KBM-7 (cell line): ENCODE data around the gene NEFH.

Experiments
- DNase-seq: peaks from one replicate; pipeline ENCODE4 v3.0.0-alpha.2; 2015
- in situ Hi-C: fragments of 300-500 bp; cut with MboI; formaldehyde crosslinking; loops from 2 replicates; pipeline ENCODE4 v1.14.3; 2020; ENCODE audit warnings: low sequenced_read_pairs, low pct_unique_long_range_greater_than_20kb, mixed read lengths

Gene NEFH

DNA sequence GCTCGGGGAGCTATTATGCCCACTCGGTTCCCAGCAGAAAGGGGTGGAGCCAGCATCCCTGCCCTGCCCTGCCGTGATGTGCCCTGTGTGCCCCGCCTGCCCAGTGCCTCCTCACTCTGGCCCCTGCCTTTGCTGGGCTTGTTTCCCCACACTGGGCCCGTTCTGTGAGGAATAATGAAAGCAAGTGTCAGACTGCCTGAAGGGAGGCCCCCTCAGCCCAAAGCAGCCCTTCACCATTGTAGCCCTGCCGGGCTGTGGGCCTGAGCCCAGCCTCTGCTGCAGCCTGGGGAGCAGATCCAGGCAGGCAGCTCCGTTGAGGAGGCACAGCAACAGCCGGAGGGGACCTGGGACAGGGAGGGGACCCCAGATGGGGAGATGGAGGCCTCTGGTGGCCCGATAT lies 20.2 kb upstream of the NEFH start:
- no peak for DNase-seq
- in situ Hi-C loops, result no loop called here

DNA sequence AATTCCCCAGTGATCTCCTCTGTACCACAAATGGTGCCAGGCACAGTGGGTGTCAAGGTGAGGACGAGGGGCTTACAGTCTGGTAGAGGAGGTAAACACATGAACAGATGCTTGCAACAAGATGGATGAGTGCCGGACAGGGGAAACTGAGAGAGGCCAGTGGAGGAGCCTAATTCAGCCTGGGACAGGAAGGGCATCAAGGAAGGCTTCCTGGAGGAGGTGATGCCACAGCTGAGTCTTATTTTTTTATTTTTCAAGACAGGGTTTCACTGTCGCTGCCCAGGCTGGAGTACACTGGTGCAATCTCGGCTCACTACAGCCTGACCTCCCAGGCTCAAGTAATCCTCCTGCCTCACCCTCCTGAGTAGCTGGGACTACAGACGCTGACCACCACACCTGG lies 18.8 kb upstream of the NEFH start:
- in situ Hi-C loops, result no loop called here
- DNase-seq, result no peak

- in situ Hi-C loops, result no loop called here
- no peak for DNase-seq
These were observed 16.4 kb upstream of the NEFH start for GRCh38 chr22:29463629-29464028.

DNA sequence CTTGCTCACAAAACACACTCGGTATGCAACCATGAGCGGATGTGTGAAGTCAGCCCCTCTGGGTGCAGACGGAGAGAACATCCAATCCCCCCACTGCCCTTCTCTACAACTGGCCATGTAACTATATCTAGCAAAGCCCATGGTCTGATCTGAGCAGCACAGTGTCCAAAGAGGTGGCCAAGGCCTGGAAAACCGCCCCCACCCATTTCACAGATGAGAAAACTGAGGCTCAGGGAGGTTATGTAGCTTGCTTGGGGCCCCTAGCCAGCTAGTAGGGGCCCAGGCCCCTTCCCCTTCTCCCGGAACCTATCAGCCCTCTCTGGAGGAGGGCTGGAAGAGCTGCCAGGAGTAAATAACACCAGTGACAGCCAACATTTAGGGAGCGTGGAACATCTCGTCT lies 15.4 kb upstream of the NEFH start:
- in situ Hi-C loops, result no loop called here
- DNase-seq, result no peak

DNA sequence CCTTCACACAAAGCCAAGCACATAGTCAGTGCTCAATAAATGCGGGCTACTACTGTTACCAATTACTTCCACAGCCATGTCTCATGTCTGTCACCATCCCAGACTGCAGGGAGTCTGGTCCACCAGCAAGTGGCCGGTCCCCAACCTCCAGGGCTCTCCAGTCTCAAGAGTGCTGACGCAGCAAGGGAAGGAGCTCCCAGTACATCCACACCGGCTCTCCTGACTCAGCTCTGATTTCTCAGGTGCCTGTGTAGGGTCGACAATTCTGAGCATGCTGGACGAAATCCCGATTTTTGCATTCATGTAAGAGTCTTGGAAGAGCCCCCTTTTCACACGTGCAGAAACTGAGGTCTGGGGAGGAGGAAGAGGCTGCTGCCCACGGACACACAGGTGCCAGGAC lies 10.3 kb upstream of the NEFH start:
- in situ Hi-C loops, result no loop called here

GRCh38 chr22:29470159-29470855 lies 9.7 kb upstream of the NEFH start:
- no peak for DNase-seq
- in situ Hi-C loops, result no loop called here

More for the DNA sequence above, 10.3 kb upstream of the NEFH start:
- DNase-seq, result no peak

GRCh38 chr22:29473001-29473400 lies 7.0 kb upstream of the NEFH start:
- no peak for DNase-seq
- in situ Hi-C loops, result no loop called here

- no peak for DNase-seq
These were observed 4.5 kb upstream of the NEFH start for GRCh38 chr22:29475550-29475949.

GRCh38 chr22:29476116-29476515 lies 3.9 kb upstream of the NEFH start:
- no peak for DNase-seq
- in situ Hi-C loops, result no loop called here

More at GRCh38 chr22:29475550-29475949, 4.5 kb upstream of the NEFH start:
- in situ Hi-C loops, result no loop called here

DNA sequence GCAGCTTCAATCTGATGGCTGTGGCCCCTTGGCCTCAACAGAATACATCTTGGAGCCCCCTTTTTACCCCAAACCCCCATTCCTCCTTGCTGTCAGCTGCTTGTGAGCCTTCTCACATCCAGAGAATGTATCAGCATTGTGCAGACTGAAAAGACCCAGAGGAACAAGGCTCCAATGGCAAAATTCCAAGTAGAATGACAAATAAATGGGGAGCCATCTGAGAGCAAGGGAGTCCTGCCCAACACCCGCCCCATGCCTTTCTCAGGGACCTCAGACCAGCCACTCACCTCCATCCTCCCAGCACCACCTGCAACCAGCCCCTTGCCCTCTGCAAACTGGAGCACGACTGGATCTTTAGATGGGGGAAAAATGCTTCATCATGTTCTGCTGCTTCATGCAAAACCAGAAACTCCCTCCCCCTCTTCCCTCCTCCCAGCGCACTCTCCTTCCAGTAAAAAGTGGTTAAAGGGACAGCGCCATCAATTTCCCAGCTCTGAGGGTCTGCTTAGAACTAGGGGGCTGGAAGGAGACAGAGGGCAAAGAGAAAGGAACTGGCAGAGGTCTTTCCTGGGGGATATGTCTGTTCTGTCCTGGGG lies 2.2 kb upstream of the NEFH start:
- in situ Hi-C loops, result no loop called here

GRCh38 chr22:29478326-29479276 lies 1.4 kb upstream of the NEFH start:
- DNase-seq, result peak; percentile 40
- in situ Hi-C loops, result no loop called here

More for the DNA sequence above, 2.2 kb upstream of the NEFH start:
- no peak for DNase-seq

DNA sequence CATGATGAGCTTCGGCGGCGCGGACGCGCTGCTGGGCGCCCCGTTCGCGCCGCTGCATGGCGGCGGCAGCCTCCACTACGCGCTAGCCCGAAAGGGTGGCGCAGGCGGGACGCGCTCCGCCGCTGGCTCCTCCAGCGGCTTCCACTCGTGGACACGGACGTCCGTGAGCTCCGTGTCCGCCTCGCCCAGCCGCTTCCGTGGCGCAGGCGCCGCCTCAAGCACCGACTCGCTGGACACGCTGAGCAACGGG lies 169 bp downstream of the NEFH start:
- in situ Hi-C loops, result no loop called here

DNA sequence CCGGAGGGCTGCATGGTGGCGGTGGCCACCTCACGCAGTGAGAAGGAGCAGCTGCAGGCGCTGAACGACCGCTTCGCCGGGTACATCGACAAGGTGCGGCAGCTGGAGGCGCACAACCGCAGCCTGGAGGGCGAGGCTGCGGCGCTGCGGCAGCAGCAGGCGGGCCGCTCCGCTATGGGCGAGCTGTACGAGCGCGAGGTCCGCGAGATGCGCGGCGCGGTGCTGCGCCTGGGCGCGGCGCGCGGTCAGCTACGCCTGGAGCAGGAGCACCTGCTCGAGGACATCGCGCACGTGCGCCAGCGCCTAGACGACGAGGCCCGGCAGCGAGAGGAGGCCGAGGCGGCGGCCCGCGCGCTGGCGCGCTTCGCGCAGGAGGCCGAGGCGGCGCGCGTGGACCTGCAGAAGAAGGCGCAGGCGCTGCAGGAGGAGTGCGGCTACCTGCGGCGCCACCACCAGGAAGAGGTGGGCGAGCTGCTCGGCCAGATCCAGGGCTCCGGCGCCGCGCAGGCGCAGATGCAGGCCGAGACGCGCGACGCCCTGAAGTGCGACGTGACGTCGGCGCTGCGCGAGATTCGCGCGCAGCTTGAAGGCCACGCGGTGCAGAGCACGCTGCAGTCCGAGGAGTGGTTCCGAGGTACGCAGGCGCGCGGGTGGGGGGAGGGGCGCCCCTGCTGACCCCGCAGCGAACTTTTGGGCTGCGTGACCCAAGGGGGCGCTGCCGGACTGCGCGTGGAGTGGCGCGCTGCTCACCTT lies 670 bp downstream of the NEFH start:
- DNase-seq, result no peak
- in situ Hi-C loops, result no loop called here

More for the DNA sequence above, 169 bp downstream of the NEFH start:
- DNase-seq, result no peak

DNA sequence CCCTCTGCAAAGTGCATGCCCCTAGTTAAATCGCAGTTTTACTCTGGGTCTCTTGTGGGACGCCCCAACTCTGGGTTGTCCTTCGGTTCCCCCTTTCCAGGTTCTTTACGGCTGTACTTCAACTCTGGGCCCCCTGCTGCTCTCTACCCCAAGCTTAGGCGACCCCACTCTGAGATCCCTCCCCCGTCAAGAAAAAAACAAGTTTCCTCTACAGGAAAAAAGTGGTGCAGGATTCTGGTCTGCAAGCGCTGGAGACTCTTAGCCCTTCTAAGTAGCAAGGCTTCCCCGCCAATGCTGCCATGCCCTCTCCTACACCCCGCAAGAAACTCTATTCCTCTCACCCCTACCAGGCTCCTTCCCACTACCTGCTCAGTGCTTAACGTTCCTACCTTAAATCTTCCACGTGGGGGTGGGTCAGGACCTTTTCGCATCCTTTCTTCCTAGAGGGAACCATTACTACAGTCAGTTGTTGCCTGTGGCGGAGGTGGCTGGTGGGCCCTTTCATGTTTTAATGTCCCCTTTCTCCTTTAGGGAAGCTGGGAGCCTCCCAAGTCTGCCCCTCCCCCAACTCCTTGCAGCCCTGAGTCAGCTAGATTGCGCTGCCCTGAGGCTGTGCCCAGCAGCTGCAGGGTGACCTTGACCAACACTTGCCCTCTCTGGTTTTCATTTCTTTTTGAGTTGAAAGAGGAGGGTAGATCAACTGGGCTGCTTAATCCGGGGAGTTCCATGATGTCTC lies 1.4 kb downstream of the NEFH start:
- in situ Hi-C loops, result no loop called here
- no peak for DNase-seq

GRCh38 chr22:29482253-29482652 lies 2.2 kb downstream of the NEFH start:
- in situ Hi-C loops, result no loop called here
- no peak for DNase-seq

DNA sequence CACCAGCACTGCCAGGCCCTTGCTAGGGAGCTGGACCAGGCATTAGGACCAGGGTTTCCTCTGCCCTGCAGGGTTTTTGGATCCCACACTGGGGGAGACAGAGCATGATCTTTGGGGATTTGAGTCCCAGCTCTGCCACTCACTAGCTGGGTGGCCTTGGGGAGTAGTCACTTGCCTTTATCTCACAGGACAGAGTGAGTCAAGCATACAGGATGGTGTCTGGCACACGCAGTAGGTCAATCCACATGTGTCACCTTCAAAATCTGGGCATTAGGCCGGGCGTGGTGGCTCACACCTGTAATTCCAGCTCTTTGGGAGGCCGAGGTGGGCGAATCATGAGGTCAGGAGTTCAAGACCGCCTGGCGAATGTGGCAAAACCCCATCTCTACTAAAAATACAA lies 2.7 kb downstream of the NEFH start:
- DNase-seq, result no peak
- in situ Hi-C loops, result no loop called here

GRCh38 chr22:29483254-29483653 lies 3.2 kb downstream of the NEFH start:
- in situ Hi-C loops, result no loop called here
- DNase-seq, result no peak

- no peak for DNase-seq
- in situ Hi-C loops, result no loop called here
These were observed 4.6 kb downstream of the NEFH start for GRCh38 chr22:29484642-29485041.

GRCh38 chr22:29485448-29485847 lies 5.4 kb downstream of the NEFH start:
- DNase-seq, result no peak
- in situ Hi-C loops, result no loop called here
